GM21717 (cell line): ENCODE measurements around the gene MXRA7.
"Not testable (repeated sequence)": the region's sequence is repeated elsewhere in the genome, so short reads cannot be mapped to it uniquely, and the experiment has no call there.

Experiments used
- ATAC-seq: cut with Tn5 transposase; IDR thresholded peaks from one replicate; pipeline ENCODE4 v1.9.1; 2021; ENCODE audit warnings: mild to moderate bottlenecking, moderate library complexity; ENCODE audit not compliant: unreplicated experiment

Gene MXRA7

GRCh38 chr17:76710863-76711611, at the start of gene MXRA7:
TSS of gene MXRA7 (minus strand) at chr17:76710965. CDS start at chr17:76710946, 19 bp downstream.
- ATAC-seq, result no peak

DNA sequence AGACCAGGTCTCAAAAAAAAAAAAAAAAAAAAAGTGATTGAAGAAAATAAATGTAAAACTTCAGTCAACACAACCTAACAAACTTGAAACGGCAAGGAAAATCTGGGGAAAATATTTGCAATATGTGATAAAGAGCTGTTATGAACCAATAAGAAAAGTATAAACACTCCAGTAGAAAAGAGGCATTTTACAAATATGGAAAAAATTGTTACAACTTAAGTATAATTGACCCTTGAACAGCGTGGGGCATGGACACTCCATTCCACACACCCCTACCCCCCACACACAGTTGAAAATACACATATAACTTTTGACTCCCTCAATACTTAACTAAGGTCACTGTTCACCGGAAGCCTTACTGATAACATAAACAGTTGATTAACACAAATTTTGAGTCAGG, 47.8 kb upstream of the MXRA7 start:
- ATAC-seq, result no peak

DNA sequence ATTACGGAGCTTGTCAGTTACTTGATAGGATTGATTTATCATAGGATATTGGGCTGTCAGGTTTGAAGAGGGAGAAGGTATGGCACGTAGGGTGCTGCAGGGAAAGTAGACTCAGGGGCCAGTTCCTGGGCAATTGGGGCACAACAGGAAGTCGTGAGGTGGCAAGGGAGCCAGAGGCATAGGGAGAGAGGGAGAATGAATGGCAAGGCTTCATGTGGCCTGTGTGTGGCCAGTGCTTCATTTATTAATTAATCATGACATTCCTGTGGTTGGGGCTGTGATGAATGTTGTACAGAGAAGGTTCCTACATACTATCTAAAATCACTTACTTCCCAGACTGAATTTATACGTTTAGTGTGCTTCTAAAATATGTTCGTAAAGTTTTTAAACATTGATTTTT, 46.5 kb upstream of the MXRA7 start:
- ATAC-seq, result no peak

GRCh38 chr17:76755285-76755684, 44.5 kb upstream of the MXRA7 start:
- no peak for ATAC-seq

DNA sequence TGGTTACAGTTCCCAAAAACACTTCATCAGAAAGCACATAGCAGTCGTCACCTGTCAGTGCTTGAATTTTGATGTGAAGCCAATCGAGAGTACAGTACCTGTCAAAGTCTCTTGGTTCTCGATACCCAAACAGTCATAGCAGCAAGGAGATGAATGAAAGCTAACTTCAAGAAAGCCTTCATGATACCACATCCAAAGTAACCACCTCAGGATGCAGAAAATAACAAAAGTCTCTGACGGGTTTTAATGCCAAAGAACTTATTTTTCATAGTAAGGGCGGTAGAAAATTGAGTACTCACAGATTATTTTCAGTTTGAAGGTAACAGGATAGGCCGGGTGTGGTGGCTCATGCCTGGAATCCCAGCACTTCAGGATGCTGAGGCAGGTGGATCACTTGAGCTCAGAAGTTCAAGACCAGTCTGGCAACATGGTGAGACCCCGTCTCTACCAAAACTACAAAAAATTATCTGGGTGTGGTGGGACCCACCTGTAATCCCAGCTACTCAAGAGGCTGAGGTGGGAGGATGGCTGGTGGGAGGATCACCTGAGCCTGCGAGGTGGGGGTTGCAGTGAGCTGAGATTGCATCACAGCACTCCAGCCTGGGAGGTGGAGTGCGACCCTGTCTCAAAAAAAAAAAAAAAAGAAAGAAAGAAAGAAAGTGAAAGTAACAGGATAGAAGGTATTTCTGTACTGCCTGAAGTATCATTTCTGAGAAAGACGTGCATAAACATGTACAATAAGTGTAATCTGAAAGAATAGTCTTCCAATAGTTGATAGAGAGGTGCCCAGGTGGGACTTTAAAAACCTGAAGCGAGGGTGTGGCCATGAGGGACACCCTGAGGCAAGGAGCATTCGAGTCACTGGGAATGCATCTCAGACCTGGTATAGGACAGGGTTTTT, 42.5 kb upstream of the MXRA7 start:
- no peak for ATAC-seq

- no peak for ATAC-seq
Measured at GRCh38 chr17:76752006-76752405, 41.2 kb upstream of the MXRA7 start.

DNA sequence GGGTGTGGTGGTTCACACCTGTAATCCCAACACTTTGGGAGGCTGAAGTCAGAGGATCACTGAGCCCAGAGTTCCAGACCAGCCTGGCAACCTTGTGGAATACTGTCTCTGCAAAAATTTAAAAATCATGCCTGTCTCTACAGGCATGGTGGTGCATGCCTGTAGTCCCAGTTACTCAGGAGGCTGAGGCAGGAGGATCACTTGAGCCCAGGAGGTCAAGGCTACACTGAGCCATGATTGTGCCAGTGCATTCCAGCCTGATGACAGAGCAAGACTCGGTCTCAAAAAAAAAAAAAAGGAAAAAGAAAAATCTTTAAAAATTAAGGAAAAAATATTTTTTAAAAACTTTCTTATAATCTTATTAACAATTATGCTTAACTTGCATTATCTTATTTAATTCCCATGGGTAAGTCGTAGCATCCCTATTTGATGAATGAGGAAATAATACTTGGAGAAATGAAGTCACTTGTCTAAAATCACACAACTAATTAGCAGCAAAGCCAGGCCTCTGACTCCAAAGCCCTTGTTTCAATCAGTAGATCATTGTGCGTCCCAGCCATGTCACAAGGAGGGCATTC, 40.7 kb upstream of the MXRA7 start:
- ATAC-seq, result no peak

GRCh38 chr17:76748657-76749056, 37.9 kb upstream of the MXRA7 start:
- ATAC-seq, result no peak

- no peak for ATAC-seq
Measured at GRCh38 chr17:76747716-76748363, 37.1 kb upstream of the MXRA7 start.

DNA sequence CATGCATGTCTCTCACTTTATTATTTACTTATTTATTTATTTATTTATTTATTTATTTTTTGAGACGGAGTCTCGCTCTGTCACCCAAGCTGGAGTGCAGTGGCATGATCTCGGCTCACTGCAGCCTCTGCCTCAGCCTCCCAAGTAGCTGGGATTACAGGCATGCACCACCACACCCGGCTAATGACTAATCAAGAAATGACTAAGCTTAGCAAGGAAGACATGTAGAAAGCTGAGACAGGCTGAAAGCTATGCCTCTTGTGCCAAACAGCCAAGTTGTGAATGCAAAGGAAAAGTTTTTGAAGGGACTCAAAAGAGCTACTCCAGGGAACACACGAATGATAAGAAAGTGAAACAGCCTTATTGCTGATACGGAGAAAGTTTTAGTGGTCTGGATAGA, 35.0 kb upstream of the MXRA7 start:
- not testable (repeated sequence) for ATAC-seq

GRCh38 chr17:76744747-76745146, 34.0 kb upstream of the MXRA7 start:
- ATAC-seq, result no peak

DNA sequence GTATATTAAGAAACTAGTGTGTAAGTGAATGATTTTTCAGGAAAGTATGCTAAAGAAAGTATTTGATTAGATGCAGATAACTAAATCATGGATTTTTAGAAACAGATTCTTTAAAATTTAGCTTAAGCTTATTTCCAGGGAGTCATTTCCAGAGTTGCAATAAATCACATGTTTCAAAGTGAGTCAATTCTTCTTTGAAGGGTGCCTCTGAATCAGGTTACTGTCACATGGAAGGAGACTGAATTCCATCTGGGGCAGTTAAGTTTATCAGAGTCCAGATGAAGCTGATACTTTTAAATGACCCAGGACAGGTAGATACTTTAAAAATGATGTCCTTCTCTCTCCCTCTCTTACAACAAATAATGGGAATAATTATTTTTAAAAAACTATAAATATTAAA, 32.2 kb upstream of the MXRA7 start:
- ATAC-seq, result no peak

GRCh38 chr17:76740329-76741118, 29.8 kb upstream of the MXRA7 start:
- no peak for ATAC-seq

DNA sequence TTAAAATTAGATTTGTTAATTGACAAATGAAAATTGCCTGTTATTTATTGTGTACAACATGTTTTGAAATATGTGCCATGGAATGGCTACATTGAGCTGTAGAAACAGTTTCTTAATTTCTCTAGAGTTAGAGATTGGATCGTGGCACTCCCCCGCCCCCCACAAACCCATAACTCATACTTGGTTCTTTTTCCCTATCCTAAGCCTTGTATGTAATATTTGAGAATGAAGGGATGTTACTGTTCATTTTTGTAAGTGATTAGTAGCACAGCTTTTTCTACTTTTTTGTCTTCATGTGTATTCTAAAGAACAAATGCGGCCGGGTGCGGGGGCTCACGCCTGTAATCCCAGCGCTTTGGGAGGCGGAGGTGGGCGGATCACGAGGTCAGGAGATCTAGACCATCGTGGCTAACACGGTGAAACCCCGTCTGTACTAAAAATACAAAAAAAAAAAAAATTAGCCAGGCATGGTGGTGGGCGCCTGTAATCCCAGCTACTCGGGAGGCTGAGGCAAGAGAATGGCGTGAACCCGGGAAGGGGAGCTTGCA, 28.9 kb upstream of the MXRA7 start:
- ATAC-seq, result not testable (repeated sequence)

DNA sequence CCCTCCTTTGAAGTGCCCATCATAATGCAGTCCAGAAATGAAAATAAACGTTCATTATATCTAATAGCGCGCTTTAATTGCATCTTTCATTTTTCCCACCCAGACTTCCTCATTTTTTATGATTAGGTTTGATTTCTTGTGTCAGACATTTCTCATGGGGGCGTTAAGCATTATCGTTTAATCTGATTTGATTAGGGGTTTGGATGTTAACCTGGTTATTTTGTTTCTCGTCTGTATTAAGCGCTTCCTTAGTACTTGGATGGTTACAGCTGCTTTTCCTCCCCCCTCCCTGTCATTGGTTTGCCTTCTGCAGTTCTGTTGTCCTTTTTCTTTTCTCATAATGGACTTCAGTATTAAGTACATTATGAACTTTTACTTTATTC, 27.7 kb upstream of the MXRA7 start:
- no peak for ATAC-seq

- peak; percentile 50 for ATAC-seq
Measured at GRCh38 chr17:76737676-76738467, 27.1 kb upstream of the MXRA7 start, which contains the start of gene MFSD11. TSS of gene MFSD11 (plus strand) at chr17:76738119. CDS start at chr17:76738353, 234 bp downstream.

DNA sequence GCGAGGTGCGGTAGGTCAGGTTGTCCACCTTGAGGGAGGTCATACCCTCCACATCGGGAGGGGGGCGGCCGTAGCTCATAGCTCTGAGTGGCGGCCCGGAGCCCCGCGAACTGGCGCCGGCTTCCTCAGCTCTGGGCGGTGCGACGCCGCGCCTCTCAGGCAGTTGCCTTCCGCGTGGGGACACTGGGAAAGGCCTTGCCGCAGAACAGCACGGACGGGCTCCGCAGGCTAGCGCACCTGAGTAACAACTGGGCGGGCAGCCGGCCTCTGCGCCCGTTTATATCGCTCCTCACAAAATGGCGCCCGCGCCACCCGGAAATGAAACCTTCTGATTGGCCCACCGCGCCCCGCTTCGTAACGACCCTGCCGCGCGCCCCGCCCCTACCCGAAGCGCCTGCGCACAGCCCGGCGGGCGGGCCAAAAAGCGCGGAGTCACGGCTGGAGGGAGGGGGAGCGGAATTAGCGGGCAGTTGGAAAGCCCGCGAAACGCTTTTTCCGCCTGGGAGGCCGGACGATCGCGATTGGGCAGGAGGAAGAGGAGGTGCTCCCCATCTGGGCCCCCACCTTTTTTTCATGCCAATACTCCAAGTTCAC, 26.4 kb upstream of the MXRA7 start, which contains the start of gene SRSF2:
Gene SRSF2 (minus strand): TSS at position 250 of the 594 bp plus-strand sequence. CDS start 171 bp downstream, at position 79.
- ATAC-seq, result peak; percentile 55

GRCh38 chr17:76736349-76737081, 25.8 kb upstream of the MXRA7 start:
- peak; percentile 12 for ATAC-seq
